H1 (cell line): ENCODE measurements around the gene GRM7. TPM values are rescaled to one million over a fixed set of nuclear protein-coding genes. Genes with fewer than 3 reads are reported as not detected.

Experiments used
- CTCF ChIA-PET: fragments of 300-600 bp; sonication (Branson Sonifier 250); formaldehyde crosslinking; loops from one replicate; lab custom pipeline; 2021; ENCODE audit not compliant: partially characterized antibody; lab: Charles Lee
- POLR2A ChIA-PET: fragments of 300-600 bp; sonication (Branson Sonifier 250); formaldehyde crosslinking; loops from one replicate; lab custom pipeline; 2021; ENCODE audit warnings: inconsistent platforms; ENCODE audit not compliant: partially characterized antibody; lab: Charles Lee
- DNase-seq, 2 experiments: peaks; one replicate each; pipeline versions ENCODE4 v3.0.0 to v3.0.0-alpha.2; 2010 to 2022; ENCODE audit warnings: low spot score in 2 of 2, low read depth in 1 of 2, mixed read lengths in 1 of 2
- FAIRE-seq: peaks from 2 replicates; lab custom pipeline; 2011; peaks lifted over from hg19 to GRCh38; lab: Jason Lieb, UNC
- H2AFZ ChIP-seq: 2 replicates; pipeline ENCODE4 v1.8.1; 2012; ENCODE audit warnings: low read length, inconsistent platforms
- H2AK5ac ChIP-seq: 2 replicates; pipeline ENCODE4 v1.6.1; 2013; ENCODE audit warnings: low read depth, low read length
- H2BK120ac ChIP-seq: replicated peaks from 2 replicates; pipeline ENCODE3; 2013; ENCODE audit warnings: low read depth, low read length, inconsistent platforms
- H2BK12ac ChIP-seq: 2 replicates; pipeline ENCODE4 v1.6.1; 2013; ENCODE audit warnings: low read depth, low read length
- H2BK15ac ChIP-seq: 2 replicates; pipeline ENCODE4 v1.6.1; 2013; ENCODE audit warnings: low read length
- H2BK20ac ChIP-seq: 2 replicates; pipeline ENCODE4 v1.6.1; 2013; ENCODE audit warnings: low read length
- H2BK5ac ChIP-seq: 2 replicates; pipeline ENCODE4 v1.6.1; 2013; ENCODE audit warnings: low read depth, low read length
- H3K14ac ChIP-seq: 2 replicates; pipeline ENCODE4 v1.6.1; 2013; ENCODE audit warnings: inconsistent platforms; ENCODE audit not compliant: insufficient read length
- H3K18ac ChIP-seq: 2 replicates; pipeline ENCODE4 v1.6.1; 2013; ENCODE audit warnings: low read length; ENCODE audit errors: extremely low read depth
- H3K23ac ChIP-seq: 2 replicates; pipeline ENCODE4 v1.6.1; 2013; ENCODE audit warnings: inconsistent platforms; ENCODE audit not compliant: insufficient read length
- H3K23me2 ChIP-seq: 2 replicates; pipeline ENCODE4 v1.6.1; 2013; ENCODE audit warnings: low read depth, low read length
- H3K27ac ChIP-seq: 2 replicates; pipeline ENCODE4 v1.6.1; 2011; ENCODE audit warnings: low read depth, low read length, inconsistent platforms
- H3K27me3 ChIP-seq, 4 experiments: replicated peaks in 1 of 4; 1 replicate in 1 of 4; 2 replicates in 3 of 4; pipeline versions ENCODE4 v1.6.1 to v1.8.1; 2011 to 2013; ENCODE audit warnings: low read length in 3 of 4, mild to moderate bottlenecking in 3 of 4, inconsistent platforms in 2 of 4, mixed read lengths in 2 of 4, moderate library complexity in 1 of 4; ENCODE audit not compliant: control insufficient read depth in 3 of 4, insufficient read depth in 3 of 4; ENCODE audit errors: extremely low read depth in 1 of 4
- H3K36me3 ChIP-seq, 4 experiments: 2 replicates each; pipeline versions ENCODE4 v1.6.1 to v1.8.1; 2011 to 2013; ENCODE audit warnings: mild to moderate bottlenecking in 4 of 4, low read length in 3 of 4, moderate library complexity in 2 of 4, control low read depth in 1 of 4, inconsistent platforms in 1 of 4; ENCODE audit not compliant: insufficient read depth in 4 of 4, control insufficient read depth in 2 of 4
- H3K4ac ChIP-seq: replicated peaks from 2 replicates; pipeline ENCODE3; 2013; ENCODE audit warnings: low read length, low read depth, mixed read lengths, inconsistent platforms; ENCODE audit not compliant: insufficient read length
- H3K4me1 ChIP-seq, 4 experiments: replicated peaks in 1 of 4; 1 replicate in 1 of 4; 2 replicates in 3 of 4; pipeline versions ENCODE4 v1.6.1 to v1.8.1; 2011 to 2013; ENCODE audit warnings: low read length in 3 of 4, inconsistent platforms in 2 of 4, mixed read lengths in 1 of 4; ENCODE audit not compliant: insufficient read depth in 4 of 4, control insufficient read depth in 3 of 4
- H3K4me2 ChIP-seq, 2 experiments: 2 replicates each; pipeline versions ENCODE4 v1.6.1 to v1.8.1; 2011 to 2013; ENCODE audit warnings: low read depth in 2 of 2, low read length in 2 of 2, control low read depth in 1 of 2, inconsistent platforms in 1 of 2, mild to moderate bottlenecking in 1 of 2; ENCODE audit not compliant: insufficient read depth in 1 of 2
- H3K4me3 ChIP-seq, 4 experiments: fragments of 200-600, 300-600 bp in 1 of 4; sonication (generic), shearing (Covaris generic), sonication (Bioruptor Twin) in 1 of 4; 2 replicates each; pipeline versions ENCODE4 v1.5.1 to v1.8.1; 2011 to 2016; ENCODE audit warnings: low read length in 4 of 4, low read depth in 3 of 4, control low read depth in 2 of 4, inconsistent platforms in 2 of 4, mild to moderate bottlenecking in 2 of 4, mixed read lengths in 1 of 4, moderate library complexity in 1 of 4; ENCODE audit not compliant: insufficient read depth in 2 of 4; ENCODE audit errors: extremely low read depth in 1 of 4
- H3K56ac ChIP-seq: replicated peaks from 2 replicates; pipeline ENCODE3; 2013; ENCODE audit warnings: low read depth, mild to moderate bottlenecking, mixed read lengths, low read length, inconsistent platforms; ENCODE audit not compliant: insufficient read length
- H3K79me1 ChIP-seq: 2 replicates; pipeline ENCODE4 v1.6.1; 2013; ENCODE audit warnings: low read depth, low read length, control low read depth
- H3K79me2 ChIP-seq, 2 experiments: 2 replicates each; pipeline versions ENCODE4 v1.6.1 to v1.8.1; 2012 to 2013; ENCODE audit warnings: low read length in 2 of 2, mild to moderate bottlenecking in 2 of 2, inconsistent platforms in 1 of 2; ENCODE audit not compliant: insufficient read depth in 2 of 2, control insufficient read depth in 1 of 2
- H3K9ac ChIP-seq, 4 experiments: replicated peaks in 1 of 4; 1 replicate in 1 of 4; 2 replicates in 3 of 4; pipeline versions ENCODE4 v1.6.1 to v1.8.1; 2011 to 2013; ENCODE audit warnings: low read depth in 3 of 4, low read length in 3 of 4, control low read depth in 2 of 4, mild to moderate bottlenecking in 2 of 4, moderate library complexity in 2 of 4, inconsistent platforms in 1 of 4; ENCODE audit errors: extremely low read depth in 1 of 4
- H3K9me3 ChIP-seq, 2 experiments: 2 replicates each; pipeline versions ENCODE4 v1.6.1 to v1.8.1; 2012 to 2013; ENCODE audit warnings: mild to moderate bottlenecking in 2 of 2, moderate library complexity in 2 of 2, control low read depth in 1 of 2, inconsistent platforms in 1 of 2, low read depth in 1 of 2, low read length in 1 of 2, mixed read lengths in 1 of 2; ENCODE audit not compliant: insufficient read depth in 2 of 2
- H4K20me1 ChIP-seq, 2 experiments: replicated peaks in 1 of 2; 2 replicates each; pipeline versions ENCODE3 to v1.8.1; 2011 to 2013; ENCODE audit warnings: inconsistent platforms in 2 of 2, low read length in 2 of 2, mild to moderate bottlenecking in 1 of 2; ENCODE audit not compliant: insufficient read depth in 2 of 2, control insufficient read depth in 1 of 2
- H4K5ac ChIP-seq: 2 replicates; pipeline ENCODE4 v1.6.1; 2013; ENCODE audit warnings: low read length, low read depth, mixed read lengths, inconsistent platforms; ENCODE audit not compliant: insufficient read length
- H4K8ac ChIP-seq: 2 replicates; pipeline ENCODE4 v1.8.0; 2013; ENCODE audit warnings: mild to moderate bottlenecking, moderate library complexity, low read length, inconsistent platforms; ENCODE audit not compliant: insufficient read depth; ENCODE audit errors: extremely low read depth
- H4K91ac ChIP-seq: replicated peaks from 2 replicates; pipeline ENCODE3; 2013; ENCODE audit warnings: low read length, mixed read lengths, inconsistent platforms; ENCODE audit not compliant: insufficient read length
- EZH2 ChIP-seq: fragments of 200-600 bp; sonication (generic); IDR thresholded peaks from 2 replicates; pipeline ENCODE4 v1.7.1; 2012; ENCODE audit warnings: low read depth, mild to moderate bottlenecking, moderate library complexity, low read length, inconsistent platforms; ENCODE audit not compliant: severe bottlenecking
- KDM4A ChIP-seq: IDR thresholded peaks from one replicate; pipeline ENCODE4 v1.7.1; 2012; ENCODE audit warnings: low read depth, mild to moderate bottlenecking, moderate library complexity, low read length, inconsistent platforms; ENCODE audit not compliant: severe bottlenecking
- NRF1 ChIP-seq: IDR thresholded peaks from 2 replicates; pipeline ENCODE4 v1.6.1; 2011; ENCODE audit warnings: mild to moderate bottlenecking, low read depth, low read length, improper control_type of control experiment
- RBBP5 ChIP-seq: IDR thresholded peaks from 2 replicates; pipeline ENCODE4 v1.7.1; 2012; ENCODE audit warnings: low read depth, mild to moderate bottlenecking, inconsistent platforms, low read length, moderate library complexity, borderline replicate concordance
- RXRA ChIP-seq: IDR thresholded peaks from 2 replicates; pipeline ENCODE4 v1.6.1; 2011; ENCODE audit warnings: low read depth, mild to moderate bottlenecking, low read length, moderate library complexity; ENCODE audit not compliant: insufficient read depth
- SAP30 ChIP-seq: fragments of 300-600 bp; sonication (generic); IDR thresholded peaks from 2 replicates; pipeline ENCODE4 v1.7.1; 2012; ENCODE audit warnings: low read length, moderate library complexity, mild to moderate bottlenecking, inconsistent platforms; ENCODE audit not compliant: insufficient read depth, insufficient replicate concordance
- SIN3A ChIP-seq, 2 experiments: IDR thresholded peaks in 1 of 2; conservative IDR thresholded peaks in 1 of 2; 2 replicates each; pipeline ENCODE4 v1.6.1; 2011 to 2012; ENCODE audit warnings: low read length in 2 of 2, improper control_type of control experiment in 1 of 2, low read depth in 1 of 2, mild to moderate bottlenecking in 1 of 2
- SIRT6 ChIP-seq: IDR thresholded peaks from one replicate; pipeline ENCODE4 v1.7.1; 2012; ENCODE audit warnings: low read length, inconsistent platforms
- TAF1 ChIP-seq: IDR thresholded peaks from 2 replicates; pipeline ENCODE4 v1.6.1; 2011; ENCODE audit warnings: mild to moderate bottlenecking, low read depth, low read length
- TAF7 ChIP-seq: optimal IDR thresholded peaks from 2 replicates; pipeline ENCODE3; 2011; ENCODE audit warnings: low read depth, mild to moderate bottlenecking, inconsistent platforms, low read length, moderate library complexity, borderline replicate concordance
- TCF12 ChIP-seq: IDR thresholded peaks from 2 replicates; pipeline ENCODE4 v1.6.1; 2011; ENCODE audit warnings: low read depth, mild to moderate bottlenecking, low read length
- WGBS, 2 experiments: shearing (Covaris generic) in 1 of 2; methylation state at CpG; one replicate each; pipeline versions ENCODE4 v1.1.6 to v1.1.7; 2013 to 2015; ENCODE audit warnings: low lambda C conversion rate in 2 of 2, mixed read lengths in 2 of 2, inconsistent platforms in 1 of 2, low coverage in 1 of 2, missing lambda C conversion rate in 1 of 2; ENCODE audit not compliant: insufficient replicate concordance in 2 of 2, insufficient coverage in 1 of 2, insufficient read length in 1 of 2; ENCODE audit errors: extremely low coverage in 1 of 2, missing lambda C conversion rate in 1 of 2; 5-methylcytosine and 5-hydroxymethylcytosine counted together
- polyA plus RNA-seq, 7 experiments: library from polyadenylated mRNA; depleted of rRNA in 3 of 7; stranded (reverse) in 5 of 7; unstranded in 2 of 7; fragments of >200 nt in 5 of 7; fragments of 200-250 nt in 2 of 7; gene quantifications; 1 replicate in 5 of 7; 2 replicates in 1 of 7; 4 replicates in 1 of 7; pipeline versions ENCODE4 v1.2.1 to v1.2.3, GENCODE V29; 2011 to 2013; ENCODE audit warnings: missing spikeins in 2 of 7, mixed read lengths in 2 of 7
- total RNA-seq: library from RNA; stranded (reverse); fragmentation: NEBNext Ultra II Directional; extraction: Animal tissue kit (Norgen Biotek cat#: 25700); gene quantifications from 2 replicates; pipeline ENCODE4 v1.2.1, GENCODE V29; 2021
- TF ChIP-seq, protein P1 (sequence below): IDR thresholded peaks from 2 replicates; pipeline ENCODE4 v1.6.1; 2012; ENCODE audit warnings: low read length, inconsistent platforms

The GRM7 gene
- total and polyA plus RNA-seq, 2 of the 8 experiments (the other 6 are each of a cell fraction or from before 2014, with no cell fraction given): 0.17 to 0.24 TPM

DNA sequence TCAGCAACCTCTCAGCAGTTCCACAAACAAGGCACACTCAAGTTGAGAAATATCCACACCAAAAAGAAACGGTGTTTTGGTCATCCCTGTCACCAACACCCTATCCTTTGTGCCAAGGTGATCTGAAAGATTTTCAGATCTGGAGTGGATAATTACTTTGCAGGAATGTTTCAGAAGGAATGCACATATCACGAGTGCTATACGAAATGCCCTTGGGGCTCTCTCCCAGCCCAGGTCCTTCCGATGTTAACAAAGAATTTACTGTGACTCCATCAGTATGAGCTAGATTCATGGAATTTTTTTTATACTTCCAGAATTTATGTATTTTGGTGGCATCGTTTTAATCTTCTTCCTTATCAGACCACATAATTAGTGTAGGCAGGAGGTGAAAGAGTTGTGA lies 105.0 kb downstream of the GRM7 start:
- H3K56ac ChIP-seq: no peak overlapping the region
- no peak overlapping the region for H3K4me3 ChIP-seq
- H2BK20ac ChIP-seq: no peak overlapping the region
- no peak for FAIRE-seq
- H3K9me3 ChIP-seq: no peaks in the 10 kb centered on the region
- H3K4ac ChIP-seq: no peak overlapping the region
- H4K8ac ChIP-seq: no peak overlapping the region
- H3K79me2 ChIP-seq: no peaks in the 10 kb centered on the region
- H3K79me1 ChIP-seq: no peaks in the 10 kb centered on the region
- no peak overlapping the region for H4K91ac ChIP-seq
- peaks cover 0 to 3% (median under 1%) of the 10 kb centered on the region in 4 experiments; a peak in 2 of 7 replicates for H3K27me3 ChIP-seq
- H3K23ac ChIP-seq: no peak overlapping the region
- no peak overlapping the region for H2BK120ac ChIP-seq
- no peak overlapping the region for H2BK5ac ChIP-seq
- CTCF ChIA-PET: no interaction called here
- no peak overlapping the region for H2BK12ac ChIP-seq
- no peak overlapping the region for H2AFZ ChIP-seq
- no peak overlapping the region for H3K9ac ChIP-seq
- H3K14ac ChIP-seq: no peak overlapping the region
- POLR2A ChIA-PET: no interaction called here
- H2AK5ac ChIP-seq: no peak overlapping the region
- no peak overlapping the region for H3K18ac ChIP-seq
- H3K4me2 ChIP-seq: no peak overlapping the region
- no peaks in the 10 kb centered on the region for H3K36me3 ChIP-seq
- DNase-seq: no peak
- no peak overlapping the region for H2BK15ac ChIP-seq
- H4K5ac ChIP-seq: no peak overlapping the region
- no peaks in the 10 kb centered on the region for H3K4me1 ChIP-seq
- no peak overlapping the region for H3K27ac ChIP-seq
- no peaks in the 10 kb centered on the region for H4K20me1 ChIP-seq
- H3K23me2 ChIP-seq: no peaks in the 10 kb centered on the region
- WGBS, 2 experiments: 94% methylated on average over 5 of the region's 5 CpGs; no CpG with 5 or more reads in 1 of the 2 experiments
- TF ChIP-seq SIN3A (conservative IDR thresholded peaks at IDR 0.05 in 1 of 2, IDR thresholded peaks at IDR 0.05 in 1 of 2; ENCODE audit: low read depth in 1 of 2, low read length in 2 of 2): no peak
- no peak for TF ChIP-seq RBBP5
- TF ChIP-seq SAP30: no peak
- no peak for TF ChIP-seq TAF7
- no peak for TF ChIP-seq RXRA
- no peak for TF ChIP-seq TCF12
- TF ChIP-seq TAF1: no peak
- no peak for TF ChIP-seq EZH2
- no peak for TF ChIP-seq NRF1
- TF ChIP-seq KDM4A: no peak
- TF ChIP-seq SIRT6: no peak
- TF ChIP-seq, protein P1, sequence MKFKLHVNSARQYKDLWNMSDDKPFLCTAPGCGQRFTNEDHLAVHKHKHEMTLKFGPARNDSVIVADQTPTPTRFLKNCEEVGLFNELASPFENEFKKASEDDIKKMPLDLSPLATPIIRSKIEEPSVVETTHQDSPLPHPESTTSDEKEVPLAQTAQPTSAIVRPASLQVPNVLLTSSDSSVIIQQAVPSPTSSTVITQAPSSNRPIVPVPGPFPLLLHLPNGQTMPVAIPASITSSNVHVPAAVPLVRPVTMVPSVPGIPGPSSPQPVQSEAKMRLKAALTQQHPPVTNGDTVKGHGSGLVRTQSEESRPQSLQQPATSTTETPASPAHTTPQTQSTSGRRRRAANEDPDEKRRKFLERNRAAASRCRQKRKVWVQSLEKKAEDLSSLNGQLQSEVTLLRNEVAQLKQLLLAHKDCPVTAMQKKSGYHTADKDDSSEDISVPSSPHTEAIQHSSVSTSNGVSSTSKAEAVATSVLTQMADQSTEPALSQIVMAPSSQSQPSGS: no peak
